Activated naive CD4-positive, alpha-beta T cell treated with anti-CD3 and anti-CD28 coated beads, Interleukin-2, amount 50 U/mL, for 24 hours (primary cell): ENCODE measurements around the gene FGF2.
"Not testable (repeated sequence)": the region's sequence is repeated elsewhere in the genome, so short reads cannot be mapped to it uniquely, and the experiment has no call there.

Experiments
- H3K27ac Mint-ChIP-seq: one replicate; pipeline ENCODE4 v1.8.0; 2021; ENCODE audit warnings: mild to moderate bottlenecking, mixed read lengths
- H3K27me3 Mint-ChIP-seq: one replicate; pipeline ENCODE4 v1.8.0; 2021; ENCODE audit warnings: mixed read lengths
- H3K36me3 Mint-ChIP-seq: one replicate; pipeline ENCODE4 v1.8.0; 2021; ENCODE audit warnings: mixed read lengths
- H3K4me1 Mint-ChIP-seq: one replicate; pipeline ENCODE4 v1.8.0; 2021; ENCODE audit warnings: mixed read lengths
- H3K4me3 Mint-ChIP-seq: one replicate; pipeline ENCODE4 v1.8.0; 2021; ENCODE audit warnings: mild to moderate bottlenecking, mixed read lengths
- H3K9me3 Mint-ChIP-seq: one replicate; pipeline ENCODE4 v1.8.0; 2021; ENCODE audit warnings: mixed read lengths

The FGF2 gene

GRCh38 chr4:122826553-122827257 is at the start of gene FGF2:
Gene FGF2, plus strand, starts transcription at chr4:122826831. Its CDS starts 344 bp downstream, at chr4:122827175.
- Mint-ChIP-seq H3K27ac (peak within 1 kb of the TSS; percentile 41), H3K27me3 (peaks cover 53% of the 10 kb centered on the region), H3K4me1 (peaks cover 15% of the 10 kb centered on the region), H3K36me3 (peaks cover 4% of the 10 kb centered on the region), H3K9me3 (no peaks in the 10 kb centered on the region), H3K4me3 (peak within 1 kb of the TSS; percentile 80)

GRCh38 chr4:122776916-122777315 is 49.7 kb upstream of the FGF2 start:
- no peaks in the 10 kb centered on the region for H3K4me1 Mint-ChIP-seq
- H3K27me3 Mint-ChIP-seq, result no peaks in the 10 kb centered on the region
- no peaks in the 10 kb centered on the region for H3K9me3 Mint-ChIP-seq
- no peaks in the 10 kb centered on the region for H3K36me3 Mint-ChIP-seq
- H3K4me3 Mint-ChIP-seq, result no peak overlapping the region
- no peak overlapping the region for H3K27ac Mint-ChIP-seq

DNA sequence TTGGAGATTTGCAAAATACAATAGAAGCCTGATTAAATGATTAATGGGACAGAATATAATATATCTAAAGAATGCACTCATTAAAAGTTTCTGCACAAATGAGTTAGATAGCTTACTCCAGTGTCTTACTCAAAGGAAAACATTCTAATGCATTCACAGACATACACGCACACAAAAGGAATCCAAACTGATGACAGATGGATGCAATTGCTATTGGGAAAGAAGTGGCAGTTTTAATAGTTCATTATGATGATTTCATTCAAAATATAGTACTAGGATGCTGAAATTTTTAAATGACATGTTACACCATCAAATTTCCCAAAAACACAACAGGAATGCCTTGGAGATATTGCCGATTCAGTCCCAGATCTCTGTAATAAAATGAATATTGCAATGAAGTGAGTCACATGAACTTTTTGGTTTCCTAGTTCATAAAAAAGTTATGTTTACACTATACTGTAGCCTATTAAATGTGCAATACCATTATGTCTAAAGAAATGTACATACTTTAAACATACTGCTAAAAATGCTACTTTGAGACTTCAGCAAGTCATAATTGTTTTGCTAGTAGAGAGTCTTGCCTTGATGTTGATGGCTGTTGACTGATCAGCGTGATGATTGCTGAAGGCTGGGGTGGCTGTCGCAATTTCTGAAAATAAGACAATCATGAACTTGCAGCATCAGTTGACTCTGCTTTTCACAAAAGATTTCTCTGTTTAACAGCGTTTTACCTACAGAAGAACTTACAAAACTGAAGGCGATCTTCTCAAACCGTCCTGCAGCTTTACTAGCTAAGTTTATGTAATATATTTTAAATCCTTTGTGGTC is 48.6 kb upstream of the FGF2 start:
- Mint-ChIP-seq H3K27me3 (no peaks in the 10 kb centered on the region), H3K27ac (no peak overlapping the region), H3K4me1 (no peaks in the 10 kb centered on the region), H3K36me3 (no peaks in the 10 kb centered on the region), H3K9me3 (no peaks in the 10 kb centered on the region), H3K4me3 (no peak overlapping the region)

- H3K27me3 Mint-ChIP-seq, result no peaks in the 10 kb centered on the region
- no peaks in the 10 kb centered on the region for H3K36me3 Mint-ChIP-seq
- no peak overlapping the region for H3K4me3 Mint-ChIP-seq
- H3K9me3 Mint-ChIP-seq, result no peaks in the 10 kb centered on the region
- peaks cover 15% of the 10 kb centered on the region for H3K4me1 Mint-ChIP-seq
- H3K27ac Mint-ChIP-seq, result no peak overlapping the region
These were observed 45.1 kb upstream of the FGF2 start for GRCh38 chr4:122781486-122781885.

DNA sequence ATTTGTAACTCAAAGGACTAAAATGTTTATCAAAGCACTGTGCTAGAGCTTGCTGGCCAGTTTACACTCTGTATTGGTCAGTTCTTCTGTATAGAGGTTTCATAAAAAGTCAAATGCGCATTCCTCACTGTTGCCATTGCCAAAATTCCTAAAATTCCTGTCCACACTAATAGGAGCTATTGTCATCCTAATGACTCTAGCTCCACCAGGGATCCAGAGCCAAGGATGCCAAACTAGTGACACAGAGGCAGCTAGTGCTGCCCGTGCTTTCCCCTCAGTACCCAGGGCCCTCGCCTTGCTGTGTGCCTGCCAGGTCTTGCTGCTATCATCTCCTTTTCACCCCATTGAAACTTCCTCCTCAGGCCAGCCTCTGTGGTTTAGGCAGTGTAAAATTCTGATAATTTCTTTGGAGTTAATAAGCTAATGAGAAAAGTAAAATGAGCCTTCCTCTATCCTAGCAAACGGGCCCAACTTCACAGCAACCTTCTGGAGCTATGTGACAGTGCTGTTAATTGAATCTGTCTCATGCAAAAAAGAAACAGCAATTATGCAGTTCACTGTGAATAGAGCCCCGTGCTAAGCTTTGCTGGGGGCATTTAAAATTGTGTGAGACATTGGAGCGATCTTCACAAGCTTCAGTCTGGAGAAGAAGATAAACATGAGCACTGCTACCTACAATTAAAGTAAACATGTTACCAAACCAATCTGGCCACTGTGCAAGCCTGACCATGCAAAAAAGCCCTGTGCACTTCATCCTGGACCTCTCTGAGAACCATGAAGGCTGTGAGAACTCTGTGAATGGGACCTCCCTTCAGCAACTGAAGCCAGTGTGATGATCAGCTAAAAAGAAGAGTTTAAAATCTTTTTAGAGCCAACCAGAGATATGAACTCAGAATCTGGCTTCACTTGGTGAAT is 43.1 kb upstream of the FGF2 start:
- no peak overlapping the region for H3K27ac Mint-ChIP-seq
- H3K36me3 Mint-ChIP-seq, result no peaks in the 10 kb centered on the region
- peaks cover 16% of the 10 kb centered on the region for H3K4me1 Mint-ChIP-seq
- no peaks in the 10 kb centered on the region for H3K9me3 Mint-ChIP-seq
- H3K4me3 Mint-ChIP-seq, result no peak overlapping the region
- no peaks in the 10 kb centered on the region for H3K27me3 Mint-ChIP-seq

DNA sequence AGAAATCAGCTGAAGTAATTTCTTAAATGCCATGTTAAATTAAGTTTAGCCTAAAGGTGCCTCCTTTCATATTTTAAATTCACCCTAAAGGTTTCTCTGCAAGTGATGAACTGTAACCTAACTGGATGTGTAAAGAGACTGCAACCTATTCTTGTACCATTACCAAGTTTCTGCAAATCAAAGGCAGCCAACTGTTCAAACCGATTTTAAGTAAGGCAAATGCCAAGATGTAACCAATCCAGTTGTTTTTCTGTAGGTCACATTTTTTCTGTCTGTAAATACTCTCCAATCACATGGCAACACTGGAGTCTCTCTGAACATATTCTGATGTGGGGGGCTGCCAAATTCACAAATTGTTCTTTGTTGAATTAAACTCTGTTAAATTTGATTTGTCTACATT is 42.4 kb upstream of the FGF2 start:
- H3K9me3 Mint-ChIP-seq, result no peaks in the 10 kb centered on the region
- peaks cover 16% of the 10 kb centered on the region for H3K4me1 Mint-ChIP-seq
- no peak overlapping the region for H3K27ac Mint-ChIP-seq
- H3K27me3 Mint-ChIP-seq, result no peaks in the 10 kb centered on the region
- H3K36me3 Mint-ChIP-seq, result no peaks in the 10 kb centered on the region
- no peak overlapping the region for H3K4me3 Mint-ChIP-seq

- H3K27ac Mint-ChIP-seq, result peak overlapping the region; percentile 36
- H3K9me3 Mint-ChIP-seq, result no peaks in the 10 kb centered on the region
- no peaks in the 10 kb centered on the region for H3K27me3 Mint-ChIP-seq
- H3K36me3 Mint-ChIP-seq, result no peaks in the 10 kb centered on the region
- no peak overlapping the region for H3K4me3 Mint-ChIP-seq
- H3K4me1 Mint-ChIP-seq, result peaks cover 16% of the 10 kb centered on the region
These were observed 41.5 kb upstream of the FGF2 start for GRCh38 chr4:122785099-122785498.

DNA sequence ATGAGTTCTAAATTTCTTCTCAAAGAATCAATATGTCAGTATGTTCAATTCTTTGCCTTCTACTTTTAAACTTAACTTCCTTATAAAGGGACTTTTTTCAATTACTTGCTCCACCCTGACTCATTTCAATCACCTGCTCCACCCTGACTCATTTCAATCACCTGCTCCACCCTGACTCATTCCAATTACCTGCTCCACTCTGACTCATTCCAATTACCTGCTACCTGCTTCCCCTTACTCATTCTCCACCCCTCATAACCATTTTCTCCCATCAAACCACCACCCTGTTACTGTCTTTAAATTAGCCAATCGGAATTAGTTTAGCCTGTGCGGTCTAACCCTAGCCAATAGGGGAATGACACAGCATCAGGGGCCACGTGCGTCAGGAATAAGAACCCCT is 40.3 kb upstream of the FGF2 start:
- not testable (repeated sequence) for H3K9me3 Mint-ChIP-seq, H3K27me3 Mint-ChIP-seq, H3K36me3 Mint-ChIP-seq
- H3K27ac Mint-ChIP-seq, result peak overlapping the region; percentile 12
- peak overlapping the region; percentile 13 for H3K4me3 Mint-ChIP-seq
- H3K4me1 Mint-ChIP-seq, result peaks cover 16% of the 10 kb centered on the region

- H3K27ac Mint-ChIP-seq, H3K27me3 Mint-ChIP-seq, H3K4me3 Mint-ChIP-seq, H3K9me3 Mint-ChIP-seq, H3K36me3 Mint-ChIP-seq: not testable (repeated sequence)
- peaks cover 16% of the 10 kb centered on the region for H3K4me1 Mint-ChIP-seq
These were observed 39.7 kb upstream of the FGF2 start for GRCh38 chr4:122786920-122787319.

GRCh38 chr4:122787940-122788339 is 38.7 kb upstream of the FGF2 start:
- Mint-ChIP-seq H3K27ac (no peak overlapping the region), H3K36me3 (no peaks in the 10 kb centered on the region), H3K27me3 (peaks cover 2% of the 10 kb centered on the region), H3K4me1 (peaks cover 16% of the 10 kb centered on the region), H3K4me3 (no peak overlapping the region), H3K9me3 (no peaks in the 10 kb centered on the region)

DNA sequence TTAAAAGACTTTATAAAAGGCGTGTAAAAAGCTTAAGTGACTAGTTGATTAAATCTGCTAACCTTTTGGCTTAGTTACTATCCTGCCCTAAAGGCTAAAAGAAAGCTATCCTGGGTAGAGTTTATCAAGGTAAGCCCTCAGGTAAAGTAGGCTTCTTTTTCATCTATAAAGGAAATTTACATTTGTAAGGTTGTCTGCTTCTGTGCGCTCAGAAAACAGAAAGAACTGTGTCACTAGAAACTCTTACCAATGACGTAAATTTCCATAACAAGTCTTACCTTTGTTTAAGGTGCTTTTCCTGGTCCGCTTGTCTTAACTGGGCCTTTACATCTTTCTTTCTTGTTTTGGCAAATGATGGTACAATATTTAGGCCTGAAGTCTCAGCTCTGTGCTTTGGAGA is 37.7 kb upstream of the FGF2 start:
- no peak overlapping the region for H3K27ac Mint-ChIP-seq

DNA sequence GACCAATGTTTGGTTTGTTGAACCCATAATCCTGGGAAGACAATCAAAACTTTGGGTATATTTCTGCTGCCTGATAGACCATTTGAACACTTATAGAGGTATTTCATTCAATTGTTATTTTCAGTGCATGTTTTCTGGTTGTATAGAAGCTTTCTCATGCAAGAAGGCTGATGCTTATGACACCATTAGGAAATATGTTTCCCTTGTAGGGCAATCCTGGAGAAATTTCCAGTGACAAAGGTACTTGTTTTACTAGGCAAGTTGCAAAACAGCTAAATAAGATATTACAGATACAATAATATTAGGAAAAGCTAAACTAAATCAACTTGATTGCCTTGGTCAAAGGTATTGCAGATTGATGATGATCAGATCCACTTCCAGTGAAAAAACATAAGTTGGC is 32.8 kb upstream of the FGF2 start:
- Mint-ChIP-seq H3K9me3 (no peaks in the 10 kb centered on the region), H3K4me1 (no peaks in the 10 kb centered on the region), H3K4me3 (no peak overlapping the region), H3K36me3 (no peaks in the 10 kb centered on the region), H3K27ac (no peak overlapping the region), H3K27me3 (peaks cover 2% of the 10 kb centered on the region)

More for the DNA sequence above, 37.7 kb upstream of the FGF2 start:
- H3K9me3 Mint-ChIP-seq, result no peaks in the 10 kb centered on the region
- H3K27me3 Mint-ChIP-seq, result peaks cover 2% of the 10 kb centered on the region
- no peak overlapping the region for H3K4me3 Mint-ChIP-seq
- H3K4me1 Mint-ChIP-seq, result peaks cover 16% of the 10 kb centered on the region
- H3K36me3 Mint-ChIP-seq, result no peaks in the 10 kb centered on the region

GRCh38 chr4:122796801-122797404 is 29.7 kb upstream of the FGF2 start:
- no peak overlapping the region for H3K4me3 Mint-ChIP-seq
- no peaks in the 10 kb centered on the region for H3K36me3 Mint-ChIP-seq
- H3K27ac Mint-ChIP-seq, result no peak overlapping the region
- peaks cover 2% of the 10 kb centered on the region for H3K27me3 Mint-ChIP-seq
- H3K4me1 Mint-ChIP-seq, result no peaks in the 10 kb centered on the region
- no peaks in the 10 kb centered on the region for H3K9me3 Mint-ChIP-seq

- Mint-ChIP-seq H3K4me3 (no peak overlapping the region), H3K27me3 (no peaks in the 10 kb centered on the region), H3K27ac (no peak overlapping the region), H3K4me1 (no peaks in the 10 kb centered on the region), H3K36me3 (no peaks in the 10 kb centered on the region), H3K9me3 (no peaks in the 10 kb centered on the region)
These were observed 29.1 kb upstream of the FGF2 start for GRCh38 chr4:122797405-122798094.

DNA sequence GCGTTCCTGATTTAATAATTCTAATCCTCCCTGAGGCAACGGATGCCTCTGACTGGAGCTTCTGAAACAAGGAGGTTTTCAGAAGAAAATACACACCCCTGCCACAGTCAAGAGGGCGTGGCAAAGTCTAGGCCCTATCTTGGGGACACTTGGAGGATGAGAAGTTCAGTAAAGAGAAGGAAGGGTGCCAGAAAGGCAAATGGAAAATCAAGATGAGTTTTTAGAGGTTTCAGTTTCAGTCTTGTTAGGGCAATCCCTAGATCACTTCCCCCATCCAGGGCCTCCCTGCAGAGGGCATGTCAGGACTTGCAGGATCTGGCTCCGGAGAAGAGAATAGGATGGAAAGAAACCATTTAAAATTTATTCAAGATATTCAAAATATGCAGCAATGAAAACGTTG is 28.5 kb upstream of the FGF2 start:
- Mint-ChIP-seq H3K4me1 (no peaks in the 10 kb centered on the region), H3K4me3 (no peak overlapping the region), H3K9me3 (no peaks in the 10 kb centered on the region), H3K27me3 (no peaks in the 10 kb centered on the region), H3K27ac (no peak overlapping the region), H3K36me3 (no peaks in the 10 kb centered on the region)
